ENCODE measurements around the gene CAP1.

The CAP1 gene

DNA sequence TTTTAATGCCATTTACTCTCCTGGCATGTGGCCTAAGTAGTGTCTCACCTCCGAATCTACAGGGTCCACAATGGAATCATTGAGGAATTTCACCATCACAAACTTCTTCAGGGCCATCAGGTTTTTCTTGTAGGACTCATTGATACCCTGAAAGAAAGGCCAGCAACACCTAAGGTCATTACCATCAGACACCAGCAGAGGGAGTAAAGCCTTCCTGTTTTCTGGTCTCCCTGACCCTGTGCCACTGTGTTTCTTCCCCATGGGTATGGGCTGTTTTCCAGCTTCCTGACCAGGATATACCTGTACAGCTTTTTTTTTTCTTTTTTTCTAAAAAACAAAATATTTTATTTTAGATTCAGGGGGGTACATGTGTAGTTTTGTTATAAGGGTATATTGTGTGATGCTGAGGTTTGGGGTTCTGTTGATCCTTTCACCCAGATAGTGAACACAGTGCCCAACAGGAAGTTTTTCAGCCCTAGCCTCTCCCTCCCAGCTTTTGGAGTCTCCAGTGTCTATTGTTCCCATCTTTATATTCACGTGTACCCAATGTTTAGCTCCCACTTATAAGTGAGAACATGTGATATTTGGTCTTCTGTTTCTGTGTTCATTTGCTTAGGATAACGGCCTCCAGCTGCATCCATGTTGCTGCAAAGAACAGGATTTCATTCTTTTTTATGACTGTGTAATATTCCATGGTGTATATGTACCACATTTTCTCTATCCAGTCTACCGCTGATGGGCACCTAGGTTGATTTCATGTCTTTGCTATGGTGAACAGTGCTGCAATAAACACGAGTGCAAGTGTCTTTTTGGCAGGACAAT is 38.2 kb downstream of the CAP1 start:
- TF ChIP-seq CTCF (IDR thresholded peaks at IDR 0.05; ENCODE audit: low read length) (peak; percentile 70), EZH2 (IDR thresholded peaks at IDR 0.05; ENCODE audit: borderline replicate concordance, low read length) (no peak)
- Histone ChIP-seq H3K9me2 (ENCODE audit: low read depth, low read length) (no peaks in the 10 kb centered on the region), H3F3A (ENCODE audit: insufficient read depth, low read length) (no peaks in the 10 kb centered on the region), H3K4me2 (ENCODE audit: low read length) (no peak overlapping the region), H3K27ac (ENCODE audit: low read depth, low read length, poor library complexity, severe bottlenecking) (no peak overlapping the region), H4K20me1 (ENCODE audit: insufficient read depth, low read length) (no peaks in the 10 kb centered on the region), H3K4me3 (ENCODE audit: low read depth, low read length, poor library complexity, severe bottlenecking) (no peak overlapping the region), H3K9ac (ENCODE audit: low read length) (no peak overlapping the region), H3K4me1 (ENCODE audit: insufficient read depth, low read length, severe bottlenecking) (no peaks in the 10 kb centered on the region), H3K9me3 (ENCODE audit: low read length) (no peaks in the 10 kb centered on the region), H3K27me3 (ENCODE audit: insufficient read depth, low read length) (no peaks in the 10 kb centered on the region), H3K36me3 (ENCODE audit: insufficient read depth, low read length) (peaks cover 77% of the 10 kb centered on the region), H2AFZ (ENCODE audit: low read length) (no peak overlapping the region), H3K79me2 (ENCODE audit: insufficient read depth, low read length) (no peaks in the 10 kb centered on the region)

DNA sequence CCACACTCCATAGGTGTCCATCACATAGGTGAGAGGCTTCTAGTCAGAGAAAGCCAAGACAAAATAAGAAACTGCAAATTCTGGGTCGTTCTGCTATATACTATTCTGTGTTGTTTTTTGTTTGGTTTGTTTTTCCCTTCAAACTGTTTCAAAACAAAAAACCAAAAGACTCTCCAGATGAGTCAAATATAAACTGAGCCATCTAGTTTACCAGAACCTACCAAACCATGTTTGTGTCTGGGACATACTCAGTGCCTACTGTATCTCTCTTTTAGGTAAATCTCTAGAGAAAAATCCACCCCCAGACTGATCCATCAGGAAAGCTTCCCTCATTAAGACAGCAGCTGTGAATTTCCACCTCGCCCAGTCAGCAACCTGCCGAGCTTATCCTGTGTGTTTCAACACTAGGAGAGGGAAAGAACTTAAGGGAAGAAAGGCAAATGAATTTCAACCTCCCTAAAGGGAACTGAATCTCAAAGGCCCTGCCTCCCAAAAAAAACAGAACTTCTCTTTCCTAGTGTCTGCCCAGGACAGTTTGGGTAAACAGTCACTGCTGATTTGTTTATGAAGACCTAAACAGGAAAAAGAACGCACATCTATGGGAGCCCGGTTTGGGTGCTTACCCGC is 39.4 kb downstream of the CAP1 start:
- H2AFZ ChIP-seq (ENCODE audit: low read length), result no peak overlapping the region
- no peaks in the 10 kb centered on the region for H3K79me2 ChIP-seq (ENCODE audit: insufficient read depth, low read length)
- no peak overlapping the region for H3K4me3 ChIP-seq (ENCODE audit: low read depth, low read length, poor library complexity, severe bottlenecking)
- no peaks in the 10 kb centered on the region for H3F3A ChIP-seq (ENCODE audit: insufficient read depth, low read length)
- H3K9ac ChIP-seq (ENCODE audit: low read length), result no peak overlapping the region
- H3K4me2 ChIP-seq (ENCODE audit: low read length), result no peak overlapping the region
- H3K27me3 ChIP-seq (ENCODE audit: insufficient read depth, low read length), result no peaks in the 10 kb centered on the region
- no peak overlapping the region for H3K27ac ChIP-seq (ENCODE audit: low read depth, low read length, poor library complexity, severe bottlenecking)
- no peaks in the 10 kb centered on the region for H3K9me3 ChIP-seq (ENCODE audit: low read length)
- H3K9me2 ChIP-seq (ENCODE audit: low read depth, low read length), result no peaks in the 10 kb centered on the region
- H3K36me3 ChIP-seq (ENCODE audit: insufficient read depth, low read length), result peaks cover 73% of the 10 kb centered on the region
- H4K20me1 ChIP-seq (ENCODE audit: insufficient read depth, low read length), result no peaks in the 10 kb centered on the region
- TF ChIP-seq EZH2 (IDR thresholded peaks at IDR 0.05; ENCODE audit: borderline replicate concordance, low read length) (no peak), CTCF (IDR thresholded peaks at IDR 0.05; ENCODE audit: low read length) (no peak)
- no peaks in the 10 kb centered on the region for H3K4me1 ChIP-seq (ENCODE audit: insufficient read depth, low read length, severe bottlenecking)

- no peak overlapping the region for H3K9ac ChIP-seq (ENCODE audit: low read length)
- H2AFZ ChIP-seq (ENCODE audit: low read length), result no peak overlapping the region
- H3K4me1 ChIP-seq (ENCODE audit: insufficient read depth, low read length, severe bottlenecking), result no peaks in the 10 kb centered on the region
- H3K27ac ChIP-seq (ENCODE audit: low read depth, low read length, poor library complexity, severe bottlenecking), result no peak overlapping the region
- no peaks in the 10 kb centered on the region for H4K20me1 ChIP-seq (ENCODE audit: insufficient read depth, low read length)
- peaks cover 70% of the 10 kb centered on the region for H3K36me3 ChIP-seq (ENCODE audit: insufficient read depth, low read length)
- H3K4me3 ChIP-seq (ENCODE audit: low read depth, low read length, poor library complexity, severe bottlenecking), result no peak overlapping the region
- no peaks in the 10 kb centered on the region for H3F3A ChIP-seq (ENCODE audit: insufficient read depth, low read length)
- no peak overlapping the region for H3K4me2 ChIP-seq (ENCODE audit: low read length)
- no peaks in the 10 kb centered on the region for H3K27me3 ChIP-seq (ENCODE audit: insufficient read depth, low read length)
- TF ChIP-seq EZH2 (IDR thresholded peaks at IDR 0.05; ENCODE audit: borderline replicate concordance, low read length), result no peak
- TF ChIP-seq CTCF (IDR thresholded peaks at IDR 0.05; ENCODE audit: low read length), result no peak
- H3K79me2 ChIP-seq (ENCODE audit: insufficient read depth, low read length), result no peaks in the 10 kb centered on the region
- H3K9me2 ChIP-seq (ENCODE audit: low read depth, low read length), result no peaks in the 10 kb centered on the region
- no peaks in the 10 kb centered on the region for H3K9me3 ChIP-seq (ENCODE audit: low read length)
Measured at GRCh38 chr1:40081871-40082270, 41.3 kb downstream of the CAP1 start.
